ENCODE results near the gene BAX.

BAX gene

DNA sequence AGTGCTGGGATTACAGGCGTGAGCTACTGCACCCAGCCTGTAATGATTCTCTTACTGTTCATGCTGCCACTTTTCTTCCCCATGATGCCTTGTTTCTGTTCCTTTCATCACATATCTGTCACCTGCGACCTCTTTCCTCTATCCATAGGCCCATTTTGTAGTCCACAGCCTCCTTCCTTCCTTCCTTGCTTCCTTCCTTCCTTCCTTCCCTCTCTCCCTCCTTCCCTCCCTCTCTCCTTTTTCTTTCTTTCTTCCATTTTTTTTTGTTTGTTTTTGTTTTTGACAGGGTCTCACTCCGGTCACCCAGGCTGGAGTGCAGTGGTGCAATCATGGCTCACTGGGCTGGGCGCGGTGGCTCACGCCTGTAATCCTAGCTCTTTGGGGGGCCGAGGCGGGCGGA is 34.2 kb downstream of the BAX start:
- no peak for DNase-seq

DNA sequence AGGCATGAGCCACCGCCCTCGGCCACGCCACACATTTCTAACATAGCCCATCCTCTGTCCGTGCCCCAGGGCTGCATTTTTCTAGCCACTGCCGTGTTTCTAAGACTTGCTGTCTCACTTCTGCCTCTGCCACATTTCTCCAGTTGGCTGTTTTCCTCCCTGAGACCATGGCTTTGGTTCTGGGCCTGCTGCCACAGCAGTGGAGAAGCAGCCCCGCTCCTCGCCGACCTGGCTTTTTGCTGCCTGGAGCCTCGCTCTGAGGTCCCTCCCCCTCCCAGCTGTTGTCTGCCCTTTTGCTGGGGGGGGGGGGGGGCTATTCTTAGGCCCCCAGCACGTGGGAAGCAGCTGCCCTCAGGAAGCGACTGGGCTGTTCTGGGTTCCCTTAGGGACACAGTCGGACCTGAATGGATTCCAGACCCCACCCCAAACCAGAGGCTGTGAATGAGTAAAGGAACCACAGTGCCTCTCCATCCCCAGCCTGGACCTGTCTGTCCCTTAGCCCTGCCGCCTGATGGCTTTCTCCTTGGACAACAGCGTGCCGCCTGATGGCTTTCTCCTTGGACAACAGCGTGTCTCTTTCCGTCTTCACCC is 35.1 kb downstream of the BAX start:
- DNase-seq: no peak

DNA sequence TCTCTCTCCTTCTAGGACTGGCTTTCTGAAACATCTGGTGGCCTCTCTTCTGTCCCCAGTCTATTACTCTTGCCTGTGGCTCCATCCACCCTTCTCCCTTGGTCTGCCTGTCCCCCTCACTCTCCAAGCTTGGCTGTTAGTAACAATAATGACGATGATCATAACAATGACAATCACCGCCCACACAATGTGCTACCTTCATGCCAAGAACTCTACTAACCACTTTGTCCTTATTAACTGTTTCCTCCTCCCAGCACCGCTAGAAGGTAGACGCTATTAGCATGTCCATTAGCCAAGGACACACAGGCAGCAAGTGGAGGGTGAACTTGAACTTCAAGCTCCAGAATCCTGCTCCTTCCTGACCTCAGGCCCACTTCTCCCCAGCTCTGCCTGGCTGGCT is 35.7 kb downstream of the BAX start:
- no peak for DNase-seq

DNA sequence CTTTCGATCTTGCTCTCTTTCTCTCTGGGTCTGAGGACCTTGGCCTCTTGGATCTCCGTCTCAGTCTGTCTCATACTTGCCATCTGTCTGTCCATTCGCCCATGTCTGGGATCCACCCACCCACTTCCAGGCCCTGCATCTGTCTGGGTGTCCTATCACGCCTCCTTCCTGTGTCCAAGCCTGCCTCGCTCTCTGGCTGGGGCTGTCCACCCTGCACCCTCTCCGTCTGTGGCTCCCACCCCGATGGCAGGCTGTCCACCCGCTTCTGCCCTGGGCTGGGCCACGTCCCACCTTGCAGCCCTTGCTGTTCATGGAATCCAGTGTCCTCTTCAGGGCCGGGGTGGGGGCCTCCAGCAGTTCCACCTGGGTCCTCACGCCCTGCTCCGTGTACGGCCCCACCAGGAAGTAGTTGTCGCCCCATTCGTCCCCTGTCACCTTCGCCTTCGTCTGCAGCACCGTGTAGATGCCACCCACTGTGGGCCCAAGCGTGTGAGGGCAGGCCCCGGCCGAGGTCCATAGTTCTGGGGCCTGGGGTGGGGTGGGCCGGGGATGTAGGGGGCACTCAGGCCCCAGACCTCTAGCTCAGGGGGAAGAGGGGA is 36.4 kb downstream of the BAX start:
- DNase-seq: no peak

DNA sequence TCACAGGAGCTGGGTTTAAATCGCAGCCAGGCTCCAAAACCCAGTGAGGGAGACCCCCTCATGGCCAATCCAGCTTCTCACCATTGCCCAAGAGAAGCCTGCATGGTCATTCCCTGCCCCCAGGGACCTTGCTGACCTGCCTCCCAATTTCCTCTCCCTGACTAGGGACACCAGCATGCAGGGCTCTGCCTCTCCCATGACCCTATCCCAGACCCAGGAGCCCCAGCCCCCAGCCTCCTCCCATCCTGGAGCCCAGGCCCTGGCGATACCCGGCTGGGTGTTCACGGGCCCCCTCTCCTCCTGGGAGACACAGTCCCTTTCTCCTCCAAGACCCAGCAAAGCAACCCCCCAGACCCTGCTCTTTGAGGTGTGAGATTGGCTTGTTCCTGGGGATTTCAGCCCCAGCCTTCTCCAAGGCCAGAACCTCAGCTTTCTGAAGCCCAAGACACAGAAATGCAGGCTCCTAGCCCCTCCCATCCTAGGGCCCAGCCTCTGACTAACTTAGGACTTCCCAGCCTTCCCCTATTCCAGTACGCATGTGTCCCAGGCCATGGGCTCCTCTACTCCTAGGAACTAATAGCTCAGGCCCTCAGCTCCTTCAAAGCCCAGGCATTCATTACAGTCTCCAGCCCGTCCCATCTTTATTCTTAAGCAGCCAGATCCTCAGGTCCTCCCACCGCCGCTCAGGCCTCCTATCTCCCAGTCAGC is 37.4 kb downstream of the BAX start:
- no peak for DNase-seq

DNA sequence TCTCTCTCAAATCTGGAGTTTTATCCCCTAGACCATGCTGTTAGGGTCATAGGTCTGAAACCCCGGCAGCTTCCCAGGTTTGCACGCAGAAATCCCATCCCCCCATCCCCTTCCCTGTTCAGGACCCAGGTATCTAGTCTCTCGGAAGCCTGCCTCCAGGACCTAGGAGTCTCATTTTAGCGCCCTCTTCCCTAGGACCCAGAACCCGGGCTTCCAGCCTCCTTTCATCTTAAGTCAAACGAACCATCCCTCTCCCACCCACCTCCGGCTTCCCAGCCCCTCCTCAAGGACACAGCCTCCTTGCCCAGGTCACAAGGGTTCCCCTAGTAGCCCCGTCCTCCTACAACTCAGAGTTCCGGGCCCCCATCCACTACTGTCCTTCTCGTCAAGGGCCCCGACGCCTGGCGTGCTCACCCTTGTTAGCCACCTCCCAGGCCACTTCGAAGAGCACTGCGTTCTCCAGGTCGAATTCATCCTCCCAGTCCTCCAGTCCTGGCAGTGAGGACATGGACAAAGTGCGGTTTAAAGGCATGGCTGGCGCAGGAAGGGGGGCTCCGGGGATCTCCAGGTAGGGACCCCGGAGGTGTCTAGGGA is 38.0 kb downstream of the BAX start:
- no peak for DNase-seq

DNA sequence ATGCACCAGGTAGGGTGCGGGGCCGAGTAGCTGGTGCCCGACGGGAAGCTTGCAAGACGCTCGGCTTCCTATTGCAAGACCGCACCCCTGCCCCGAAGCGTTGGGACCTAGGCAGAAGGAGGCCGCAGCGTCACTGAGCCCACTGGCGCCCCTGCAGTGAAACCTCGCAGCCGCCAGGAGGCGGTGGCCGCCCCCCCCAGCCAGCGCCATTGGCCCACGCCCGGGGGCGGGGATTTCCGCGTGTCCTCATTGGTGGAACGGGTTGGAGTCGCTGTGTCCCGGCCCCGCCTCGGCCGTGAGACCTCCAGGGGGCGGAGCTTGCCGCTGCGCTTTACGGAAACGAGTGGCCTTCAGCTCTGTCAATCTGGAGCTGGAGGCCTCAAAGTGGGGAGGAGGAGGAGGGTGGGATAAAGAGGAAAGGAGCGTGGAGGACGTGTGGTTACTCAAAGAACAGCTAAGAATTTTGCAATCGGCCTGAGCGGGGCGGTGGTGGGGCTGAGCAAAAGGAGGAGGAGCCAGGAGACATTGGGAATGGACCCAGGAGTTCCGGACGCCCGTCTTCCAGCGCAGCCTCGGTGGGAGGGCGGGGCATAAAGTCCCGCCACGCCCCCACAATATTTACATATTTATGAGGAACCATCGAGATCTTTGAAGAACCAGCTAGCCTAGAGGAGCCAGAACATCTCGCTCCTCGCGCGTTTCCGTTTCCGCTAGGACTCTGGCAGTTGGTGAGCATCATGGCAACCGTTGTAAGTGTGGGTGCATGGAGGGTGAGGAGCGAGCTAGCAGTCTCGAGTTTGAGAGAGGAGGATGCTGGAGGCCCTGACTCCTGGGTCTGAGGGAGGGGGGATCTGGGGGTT is 38.7 kb downstream of the BAX start, which contains the start of the genes GYS1 and RUVBL2:
GYS1 (minus strand) TSS at position 135 of the 860 bp plus-strand sequence. CDS start 197 bp downstream, outside the sequence.
RUVBL2 (plus strand) TSS at position 713 of the 860 bp plus-strand sequence; CDS start at position 738, 25 bp downstream.
- peak; percentile 98 for DNase-seq

DNA sequence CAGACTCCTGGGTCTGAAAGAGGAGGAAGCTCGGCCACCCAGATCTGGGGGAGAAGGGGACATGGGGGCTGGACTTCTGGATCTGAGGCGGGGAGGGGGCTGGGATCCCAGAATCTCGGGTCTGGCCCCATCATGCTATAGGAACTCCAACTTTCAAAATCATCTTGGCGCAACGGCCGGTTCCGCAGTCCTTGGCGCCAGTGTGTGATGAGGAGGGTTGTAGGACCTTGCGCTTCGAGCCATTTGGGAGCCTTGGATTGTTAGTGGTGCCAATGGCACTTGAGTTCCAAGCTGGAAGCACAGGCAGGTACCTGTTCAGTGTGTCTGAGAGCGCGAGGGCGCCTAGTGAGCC is 39.3 kb downstream of the BAX start:
- DNase-seq: no peak

DNA sequence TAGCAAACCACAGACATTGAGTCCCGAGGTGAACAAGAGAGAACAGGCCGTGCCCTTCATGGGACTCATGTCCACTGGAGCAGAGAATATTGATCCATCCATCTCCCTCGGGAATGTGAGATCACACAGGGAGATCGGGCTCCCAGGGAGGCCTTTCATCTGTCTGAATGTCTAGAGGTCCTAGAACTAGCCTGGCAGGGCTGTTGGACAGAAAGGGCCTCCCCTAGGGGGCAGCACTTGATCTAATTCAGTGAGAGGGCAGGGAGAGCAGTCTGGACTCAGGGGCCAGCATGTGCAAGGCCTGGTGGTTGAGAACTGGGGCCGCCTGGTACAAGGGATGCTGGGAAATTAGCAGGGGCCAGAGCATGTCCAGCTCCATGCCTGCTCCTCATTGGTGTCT is 43.3 kb downstream of the BAX start:
- no peak for DNase-seq

DNA sequence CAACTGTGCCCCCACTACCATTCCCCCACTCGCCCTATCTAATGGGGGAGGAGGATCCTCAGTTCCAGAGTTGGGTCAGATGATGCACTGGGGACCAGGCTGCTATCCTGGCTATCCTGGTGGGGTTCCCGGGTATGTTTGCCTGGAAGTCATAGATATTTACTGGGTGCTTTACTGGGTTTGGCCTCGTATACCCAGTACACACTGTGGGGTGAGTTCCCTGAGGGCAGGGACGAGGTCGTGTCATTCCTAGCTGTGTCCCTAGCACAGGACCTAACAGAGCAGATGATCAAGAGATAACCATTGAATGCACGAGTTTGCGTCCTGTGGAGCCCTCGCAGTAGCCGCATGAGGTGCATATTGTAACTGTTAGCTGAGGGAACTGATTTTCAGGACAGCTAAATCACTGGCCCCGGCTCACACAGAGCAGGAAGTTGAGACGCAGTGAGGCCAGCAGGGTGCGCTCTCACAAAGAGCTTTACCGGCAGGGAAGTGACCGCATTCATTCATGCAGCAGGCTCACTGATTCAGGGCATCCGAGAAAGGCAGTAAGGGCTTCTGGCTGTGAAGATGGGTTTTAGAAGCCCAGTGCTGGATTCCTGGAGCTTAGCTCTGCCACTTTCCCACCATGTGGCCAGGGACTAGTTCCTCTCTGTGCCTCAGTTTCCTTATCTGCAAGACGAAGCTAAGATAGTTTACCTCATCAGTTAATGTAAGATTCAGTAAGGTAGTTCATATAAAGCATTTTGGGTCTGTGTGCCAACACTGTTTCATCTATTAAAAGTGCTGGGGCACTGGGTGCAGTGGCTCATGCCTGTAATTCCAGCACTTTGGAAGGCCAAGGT is 45.0 kb downstream of the BAX start:
- peak; percentile 76 for DNase-seq

DNA sequence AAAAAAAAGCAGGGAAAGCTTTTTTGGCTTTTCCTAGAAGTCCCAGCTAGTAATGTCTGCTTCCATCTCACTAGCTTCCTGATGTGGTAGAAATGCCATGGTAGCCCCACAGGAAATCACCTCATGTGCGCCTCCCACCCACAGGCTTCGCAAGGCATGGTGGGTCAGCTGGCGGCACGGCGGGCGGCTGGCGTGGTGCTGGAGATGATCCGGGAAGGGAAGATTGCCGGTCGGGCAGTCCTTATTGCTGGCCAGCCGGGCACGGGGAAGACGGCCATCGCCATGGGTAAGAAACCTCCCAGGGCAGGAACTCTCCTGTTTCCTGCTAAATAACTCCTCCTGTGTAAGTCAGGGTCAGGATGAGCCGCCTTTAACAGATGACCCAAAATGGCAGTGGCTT is 49.5 kb downstream of the BAX start:
- DNase-seq: no peak

DNA sequence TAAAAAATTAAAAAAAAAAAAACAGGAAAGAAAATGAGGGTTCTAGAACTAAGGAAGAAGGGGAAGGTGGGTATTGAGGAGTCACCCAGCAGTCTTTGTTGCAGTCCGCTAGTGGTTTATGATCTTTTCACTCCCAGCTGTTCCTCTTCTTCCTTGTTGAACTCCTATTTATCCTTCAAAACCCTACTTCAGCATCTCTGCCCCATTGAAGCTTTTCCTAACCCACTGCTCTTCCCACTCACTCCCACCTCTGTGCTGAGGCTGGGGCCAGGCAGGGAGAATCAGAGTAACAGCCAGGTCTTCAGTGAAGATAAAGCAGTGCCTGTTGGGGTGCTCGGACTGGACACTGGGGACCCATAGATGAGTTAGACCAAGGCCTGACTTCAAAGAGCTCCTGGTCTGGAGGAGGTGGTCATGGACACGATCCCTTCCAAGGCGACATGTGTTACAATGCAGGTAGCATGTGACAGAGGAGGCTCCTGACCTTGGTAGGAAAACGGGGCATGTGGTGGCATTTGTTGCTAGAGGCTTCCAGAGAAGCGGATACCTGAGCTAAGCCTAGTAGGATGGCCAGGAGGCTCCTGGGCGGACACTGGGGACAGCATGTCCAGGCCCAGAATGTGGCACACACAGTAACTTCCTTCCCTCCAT is 50.4 kb downstream of the BAX start:
- no peak for DNase-seq

DNA sequence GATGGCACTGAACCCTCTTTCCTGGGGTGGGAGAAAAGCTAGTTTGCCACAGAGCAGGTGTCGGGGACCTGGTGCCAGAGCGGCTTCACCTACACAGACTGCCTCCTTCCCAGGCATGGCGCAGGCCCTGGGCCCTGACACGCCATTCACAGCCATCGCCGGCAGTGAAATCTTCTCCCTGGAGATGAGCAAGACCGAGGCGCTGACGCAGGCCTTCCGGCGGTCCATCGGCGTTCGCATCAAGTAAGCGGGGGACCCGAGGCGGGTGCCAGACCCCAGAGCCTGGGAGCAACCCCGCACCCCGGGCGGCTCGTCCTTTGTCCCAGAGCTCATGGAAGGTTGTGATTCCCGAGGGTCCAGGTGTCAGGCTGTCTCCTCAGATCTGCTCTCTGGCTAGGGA is 52.2 kb downstream of the BAX start:
- DNase-seq: no peak

DNA sequence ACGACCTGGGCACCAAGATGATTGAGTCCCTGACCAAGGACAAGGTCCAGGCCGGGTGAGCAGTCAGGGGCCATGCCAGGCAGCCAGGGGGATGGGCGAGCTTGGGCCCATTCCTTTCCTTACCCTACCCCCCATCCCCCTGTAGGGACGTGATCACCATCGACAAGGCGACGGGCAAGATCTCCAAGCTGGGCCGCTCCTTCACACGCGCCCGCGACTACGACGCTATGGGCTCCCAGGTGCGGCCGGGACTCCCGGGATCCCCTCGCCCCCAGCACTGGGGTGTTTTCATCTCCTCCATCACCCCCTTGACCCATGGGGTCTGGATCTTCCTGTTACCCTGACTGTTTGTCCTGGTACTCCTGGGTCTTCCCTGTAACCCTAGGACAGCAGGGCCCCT is 55.2 kb downstream of the BAX start:
- DNase-seq: no peak

DNA sequence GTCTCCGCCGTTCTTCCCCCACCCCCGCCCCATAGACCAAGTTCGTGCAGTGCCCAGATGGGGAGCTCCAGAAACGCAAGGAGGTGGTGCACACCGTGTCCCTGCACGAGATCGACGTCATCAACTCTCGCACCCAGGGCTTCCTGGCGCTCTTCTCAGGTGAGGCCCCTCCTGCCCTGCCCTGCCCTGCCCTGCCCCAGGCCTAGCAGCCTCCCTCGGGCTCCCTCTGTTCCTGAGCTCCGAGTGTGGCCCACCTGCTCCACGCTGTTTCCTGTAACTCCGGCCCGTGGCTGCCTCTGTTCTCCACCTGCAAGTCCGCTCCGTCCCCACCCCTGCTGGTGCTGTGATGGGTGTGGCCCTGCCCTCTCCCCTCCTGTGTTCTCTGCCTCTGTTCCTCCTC is 55.8 kb downstream of the BAX start:
- DNase-seq: no peak

DNA sequence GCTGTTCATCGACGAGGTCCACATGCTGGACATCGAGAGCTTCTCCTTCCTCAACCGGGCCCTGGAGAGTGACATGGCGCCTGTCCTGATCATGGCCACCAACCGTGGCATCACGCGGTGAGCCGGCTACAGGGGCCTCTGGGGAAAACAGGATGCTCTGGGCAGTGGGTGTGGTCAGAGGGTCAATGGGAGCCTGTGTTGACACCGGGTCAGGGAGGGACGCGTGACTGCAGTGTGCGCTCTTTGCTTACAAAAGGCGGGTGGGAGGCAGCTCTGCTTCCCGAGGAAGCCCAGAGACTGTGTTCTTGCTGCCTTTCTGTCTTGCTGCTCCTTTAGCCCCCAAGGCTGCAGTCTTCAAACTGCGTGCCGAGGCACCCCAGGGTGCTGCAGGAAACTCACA is 56.5 kb downstream of the BAX start:
- no peak for DNase-seq
